K562 (cell line): ENCODE data around the gene OPRM1.

Experiments
- BACH1 ChIP-seq: fragments of 200-800 bp; sonication (Bioruptor generic); IDR thresholded peaks from 2 replicates; pipeline ENCODE4 v1.6.1; 2016; ENCODE audit warnings: missing genetic modification characterization, missing compliant biosample characterization
- MAFF ChIP-seq: IDR thresholded peaks from 2 replicates; pipeline ENCODE4 v1.6.1; 2012; ENCODE audit warnings: low read length, improper control_type of control experiment
- NFYB ChIP-seq: IDR thresholded peaks from 2 replicates; pipeline ENCODE4 v1.6.1; 2011; ENCODE audit warnings: mild to moderate bottlenecking, moderate library complexity; ENCODE audit not compliant: insufficient read length; ENCODE audit errors: extremely low read depth
- ZBTB7A ChIP-seq: IDR thresholded peaks from 2 replicates; pipeline ENCODE4 v1.6.1; 2011; ENCODE audit warnings: low read depth, mild to moderate bottlenecking, low read length, moderate library complexity, borderline replicate concordance; ENCODE audit not compliant: control insufficient read depth
- ZNF764 ChIP-seq: fragments of 250-450 bp; sonication (Bioruptor Pico); IDR thresholded peaks from 2 replicates; pipeline ENCODE4 v1.4.0; 2020; ENCODE audit warnings: low read depth, mild to moderate bottlenecking, moderate library complexity
- TF ChIP-seq, protein P1 (sequence below): sonication (generic); formaldehyde crosslinking; IDR thresholded peaks from 2 replicates; pipeline ENCODE4 v1.8.0; 2022; ENCODE audit warnings: missing genetic modification reagents, mild to moderate bottlenecking, moderate library complexity, borderline replicate concordance

DNA sequence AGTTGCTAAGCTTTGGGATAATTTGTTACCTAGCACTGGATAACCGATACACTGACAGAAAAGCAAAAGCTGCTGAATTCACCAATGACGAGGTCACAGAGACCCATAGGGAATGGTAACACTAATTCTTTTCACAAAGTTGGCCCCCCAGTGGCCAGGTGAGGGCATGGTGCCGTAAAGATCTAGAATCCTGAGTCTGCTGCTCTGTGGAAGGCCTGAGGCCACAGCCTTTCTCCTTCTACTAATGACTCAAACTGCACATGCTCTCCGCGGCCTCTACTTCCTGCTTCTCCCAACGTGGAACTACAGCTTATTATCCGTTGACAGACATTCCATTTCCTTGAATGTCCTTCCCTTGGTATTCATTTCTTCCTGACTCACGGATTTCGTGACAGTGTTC, 127.1 kb downstream of the OPRM1 start:
- TF ChIP-seq ZBTB7A (no peak), NFYB (no peak), BACH1 (no peak), ZNF764 (CRISPR knock-in tag) (no peak), MAFF (no peak)
- TF ChIP-seq, protein P1, sequence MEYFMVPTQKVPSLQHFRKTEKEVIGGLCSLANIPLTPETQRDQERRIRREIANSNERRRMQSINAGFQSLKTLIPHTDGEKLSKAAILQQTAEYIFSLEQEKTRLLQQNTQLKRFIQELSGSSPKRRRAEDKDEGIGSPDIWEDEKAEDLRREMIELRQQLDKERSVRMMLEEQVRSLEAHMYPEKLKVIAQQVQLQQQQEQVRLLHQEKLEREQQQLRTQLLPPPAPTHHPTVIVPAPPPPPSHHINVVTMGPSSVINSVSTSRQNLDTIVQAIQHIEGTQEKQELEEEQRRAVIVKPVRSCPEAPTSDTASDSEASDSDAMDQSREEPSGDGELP (CRISPR knock-in tag), result no peak
